Measurements from ENCODE around the gene SPIC. TPM values are rescaled to one million over a fixed set of nuclear protein-coding genes. Genes with fewer than 3 reads are reported as not detected.

Gene SPIC
- total and polyA plus RNA-seq, 2 of the 8 experiments (the other 6 are each of a cell fraction or from before 2014, with no cell fraction given) = not detected

DNA sequence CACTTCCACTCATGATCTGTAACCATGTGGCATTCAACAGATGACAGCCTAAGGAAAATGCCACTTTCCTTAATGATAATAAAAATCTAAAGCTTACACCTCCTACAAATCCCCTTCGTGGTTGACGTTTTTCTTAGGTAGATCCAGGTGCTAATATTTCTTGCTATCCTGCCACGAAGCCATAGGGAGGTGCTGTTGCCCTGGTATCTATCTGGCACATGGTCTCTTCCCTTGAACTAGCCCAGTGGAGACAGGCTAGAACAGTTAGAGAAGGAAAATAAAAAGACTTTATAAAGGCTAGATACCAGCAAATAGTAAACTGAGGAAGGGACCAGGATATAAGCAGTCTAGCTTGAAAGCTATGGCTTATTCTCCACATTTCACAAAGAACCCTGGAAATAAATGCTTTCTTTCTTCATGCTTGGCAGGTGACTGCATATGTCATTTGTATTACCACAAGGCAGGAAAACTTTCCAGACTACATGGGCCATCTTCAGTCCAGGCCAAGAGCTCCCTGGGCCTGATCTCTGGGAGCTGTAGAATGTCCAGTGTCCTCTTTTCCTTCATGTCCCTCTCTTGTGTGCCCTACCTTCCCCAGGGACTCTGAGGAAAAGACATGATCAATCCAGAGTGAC is 15.3 kb downstream of the SPIC start:
- H2BK120ac ChIP-seq (replicated peaks; ENCODE audit: low read depth, low read length) = no peak overlapping the region
- H3K4me3 ChIP-seq (ENCODE audit: extremely low read depth in 1 of 4, insufficient read depth in 2 of 4, low read depth in 3 of 4, low read length in 4 of 4) = no peak overlapping the region
- H3K23ac ChIP-seq (ENCODE audit: insufficient read length) = no peak overlapping the region
- H2BK12ac ChIP-seq (ENCODE audit: low read depth, low read length) = no peak overlapping the region
- WGBS, 2 experiments (ENCODE audit: extremely low coverage in 1 of 2, insufficient coverage in 1 of 2, insufficient read length in 1 of 2, insufficient replicate concordance in 2 of 2, low coverage in 1 of 2, low lambda C conversion rate in 2 of 2, missing lambda C conversion rate in 1 of 2) = 14% methylated on average over 3 of the region's 3 CpGs; no CpG with 5 or more reads in 1 of the 2 experiments
- no peak overlapping the region for H2BK5ac ChIP-seq (ENCODE audit: low read depth, low read length)
- no peaks in the 10 kb centered on the region for H3K4me1 ChIP-seq (replicated peaks in 1 of 4; ENCODE audit: control insufficient read depth in 3 of 4, insufficient read depth in 4 of 4, low read length in 3 of 4)
- H2BK20ac ChIP-seq (ENCODE audit: low read length) = no peak overlapping the region
- no peaks in the 10 kb centered on the region for H3K27me3 ChIP-seq (replicated peaks in 1 of 4; ENCODE audit: control insufficient read depth in 3 of 4, extremely low read depth in 1 of 4, insufficient read depth in 3 of 4, low read length in 3 of 4)
- no peaks in the 10 kb centered on the region for H3K79me2 ChIP-seq (ENCODE audit: control insufficient read depth in 1 of 2, insufficient read depth in 2 of 2, low read length in 2 of 2)
- H3K36me3 ChIP-seq (ENCODE audit: control insufficient read depth in 2 of 4, insufficient read depth in 4 of 4, low read length in 3 of 4) = no peaks in the 10 kb centered on the region
- H4K8ac ChIP-seq (ENCODE audit: extremely low read depth, insufficient read depth, low read length) = no peak overlapping the region
- H3K56ac ChIP-seq (replicated peaks; ENCODE audit: insufficient read length, low read depth, low read length) = no peak overlapping the region
- peak overlapping the region; percentile 90 for H2AFZ ChIP-seq (ENCODE audit: low read length)
- no peak overlapping the region for H3K14ac ChIP-seq (ENCODE audit: insufficient read length)
- H3K4me2 ChIP-seq (ENCODE audit: insufficient read depth in 1 of 2, low read depth in 2 of 2, low read length in 2 of 2) = no peak overlapping the region
- POLR2A ChIA-PET (ENCODE audit: partially characterized antibody) = no interaction called here
- no peaks in the 10 kb centered on the region for H4K20me1 ChIP-seq (replicated peaks in 1 of 2; ENCODE audit: control insufficient read depth in 1 of 2, insufficient read depth in 2 of 2, low read length in 2 of 2)
- no peak overlapping the region for H3K9ac ChIP-seq (replicated peaks in 1 of 4; ENCODE audit: extremely low read depth in 1 of 4, low read depth in 3 of 4, low read length in 3 of 4)
- no peak overlapping the region for H3K4ac ChIP-seq (replicated peaks; ENCODE audit: insufficient read length, low read depth, low read length)
- no peak overlapping the region for H2AK5ac ChIP-seq (ENCODE audit: low read depth, low read length)
- H3K79me1 ChIP-seq (ENCODE audit: low read depth, low read length) = no peaks in the 10 kb centered on the region
- H2BK15ac ChIP-seq (ENCODE audit: low read length) = no peak overlapping the region
- H3K23me2 ChIP-seq (ENCODE audit: low read depth, low read length) = no peaks in the 10 kb centered on the region
- H3K18ac ChIP-seq (ENCODE audit: extremely low read depth, low read length) = no peak overlapping the region
- CTCF ChIA-PET (ENCODE audit: partially characterized antibody) = interaction anchor here (0.6 to 3.4 kb wide), 29 partner anchors 8 to 779 kb away, joined by 3 to 15 read pairs (median 4); partner anchors contain the start of gene SPIC
- DNase-seq (ENCODE audit: low read depth in 1 of 2, low spot score in 2 of 2) (peak; percentile 31 to 47), FAIRE-seq (peak; percentile 93)
- H3K27ac ChIP-seq (ENCODE audit: low read depth, low read length) = no peak overlapping the region
- TF ChIP-seq, protein P1, sequence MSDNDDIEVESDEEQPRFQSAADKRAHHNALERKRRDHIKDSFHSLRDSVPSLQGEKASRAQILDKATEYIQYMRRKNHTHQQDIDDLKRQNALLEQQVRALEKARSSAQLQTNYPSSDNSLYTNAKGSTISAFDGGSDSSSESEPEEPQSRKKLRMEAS (IDR thresholded peaks at IDR 0.05) = peak; percentile 70; the same call in 1 of the 2 replicates
- TF ChIP-seq, protein P2, sequence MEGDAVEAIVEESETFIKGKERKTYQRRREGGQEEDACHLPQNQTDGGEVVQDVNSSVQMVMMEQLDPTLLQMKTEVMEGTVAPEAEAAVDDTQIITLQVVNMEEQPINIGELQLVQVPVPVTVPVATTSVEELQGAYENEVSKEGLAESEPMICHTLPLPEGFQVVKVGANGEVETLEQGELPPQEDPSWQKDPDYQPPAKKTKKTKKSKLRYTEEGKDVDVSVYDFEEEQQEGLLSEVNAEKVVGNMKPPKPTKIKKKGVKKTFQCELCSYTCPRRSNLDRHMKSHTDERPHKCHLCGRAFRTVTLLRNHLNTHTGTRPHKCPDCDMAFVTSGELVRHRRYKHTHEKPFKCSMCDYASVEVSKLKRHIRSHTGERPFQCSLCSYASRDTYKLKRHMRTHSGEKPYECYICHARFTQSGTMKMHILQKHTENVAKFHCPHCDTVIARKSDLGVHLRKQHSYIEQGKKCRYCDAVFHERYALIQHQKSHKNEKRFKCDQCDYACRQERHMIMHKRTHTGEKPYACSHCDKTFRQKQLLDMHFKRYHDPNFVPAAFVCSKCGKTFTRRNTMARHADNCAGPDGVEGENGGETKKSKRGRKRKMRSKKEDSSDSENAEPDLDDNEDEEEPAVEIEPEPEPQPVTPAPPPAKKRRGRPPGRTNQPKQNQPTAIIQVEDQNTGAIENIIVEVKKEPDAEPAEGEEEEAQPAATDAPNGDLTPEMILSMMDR (IDR thresholded peaks at IDR 0.05; ENCODE audit: control extremely low read depth in 1 of 3, insufficient read depth in 1 of 3, low read depth in 1 of 3, low read length in 3 of 3) = peak; percentile 32 to 82 (median 80)
- TF ChIP-seq SIN3A (conservative IDR thresholded peaks at IDR 0.05 in 1 of 2, IDR thresholded peaks at IDR 0.05 in 1 of 2; ENCODE audit: low read depth in 1 of 2, low read length in 2 of 2) = no peak
- TF ChIP-seq SUZ12 (IDR thresholded peaks at IDR 0.05; ENCODE audit: low read length) = no peak
- no peak for TF ChIP-seq RFX5 (IDR thresholded peaks at IDR 0.05; ENCODE audit: borderline replicate concordance, low read depth, low read length)
- no peak for TF ChIP-seq MAFK (IDR thresholded peaks at IDR 0.05; ENCODE audit: low read depth, low read length)
- TF ChIP-seq RAD21 (IDR thresholded peaks at IDR 0.05 in 1 of 2, conservative IDR thresholded peaks at IDR 0.05 in 1 of 2; ENCODE audit: low read depth in 2 of 2, low read length in 2 of 2) = peak; percentile 92 to 93
- no peak overlapping the region for H4K5ac ChIP-seq (ENCODE audit: insufficient read length, low read depth, low read length)
- no peaks in the 10 kb centered on the region for H3K9me3 ChIP-seq (ENCODE audit: insufficient read depth in 2 of 2, low read depth in 1 of 2, low read length in 1 of 2)
- no peak overlapping the region for H4K91ac ChIP-seq (replicated peaks; ENCODE audit: insufficient read length, low read length)
